ENCODE measurements around the gene KRTAP5-5.
"Not testable (repeated sequence)": the region's sequence is repeated elsewhere in the genome, so short reads cannot be mapped to it uniquely, and the experiment has no call there.

Gene KRTAP5-5

DNA sequence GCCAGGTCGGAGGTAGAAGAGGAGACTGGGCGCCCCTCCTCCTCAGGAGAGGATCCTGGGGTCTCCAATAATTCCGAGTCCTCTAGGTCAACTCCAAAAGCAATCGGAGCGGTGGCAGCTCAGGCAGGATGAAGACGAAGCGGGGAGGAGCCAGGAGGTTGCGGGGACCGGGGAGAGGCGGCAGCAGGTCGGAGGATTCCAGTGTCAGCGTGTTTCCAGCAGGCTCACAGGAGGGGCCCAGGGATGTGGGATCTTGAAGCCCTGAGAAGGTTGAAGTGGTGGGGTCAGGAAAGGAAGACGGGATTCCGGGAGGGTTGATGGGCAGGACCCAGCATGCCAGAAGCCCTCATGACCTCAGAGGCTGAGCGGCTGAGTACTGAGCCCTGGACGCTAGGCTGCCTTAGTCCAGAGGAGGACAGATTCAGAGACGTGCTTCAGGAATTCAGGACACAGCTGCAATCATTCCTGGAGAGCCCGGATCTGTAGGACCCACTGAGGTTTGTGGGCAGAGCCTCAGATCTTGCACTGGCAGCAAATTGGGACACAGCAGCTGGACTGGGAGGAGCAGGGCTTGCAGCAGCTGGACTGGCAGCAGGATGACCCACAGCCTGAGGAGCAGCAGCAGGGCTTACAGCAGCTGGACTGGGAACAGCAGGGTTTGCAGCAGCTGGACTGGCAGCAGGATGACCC, 22.3 kb upstream of the KRTAP5-5 start:
- not testable (repeated sequence) for FAIRE-seq

DNA sequence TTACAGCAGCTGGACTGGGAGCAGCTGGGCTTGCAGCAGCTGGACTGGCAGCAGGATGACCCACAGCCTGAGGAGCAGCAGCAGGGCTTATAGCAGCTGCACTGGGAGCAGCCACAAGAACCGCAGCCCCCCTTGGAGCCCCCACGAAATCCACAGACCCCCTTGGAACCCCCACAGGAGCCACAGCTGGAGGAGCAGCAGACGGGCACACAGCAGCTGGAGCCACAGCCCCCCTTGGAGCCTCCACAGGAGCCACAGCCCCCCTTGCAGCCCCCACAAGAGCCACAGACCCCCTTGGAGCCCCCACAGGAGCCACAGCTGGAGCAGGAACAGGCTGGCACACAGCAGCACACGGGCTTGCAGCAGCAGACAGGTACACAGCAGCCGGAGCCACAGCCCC, 21.7 kb upstream of the KRTAP5-5 start:
- FAIRE-seq = not testable (repeated sequence)

DNA sequence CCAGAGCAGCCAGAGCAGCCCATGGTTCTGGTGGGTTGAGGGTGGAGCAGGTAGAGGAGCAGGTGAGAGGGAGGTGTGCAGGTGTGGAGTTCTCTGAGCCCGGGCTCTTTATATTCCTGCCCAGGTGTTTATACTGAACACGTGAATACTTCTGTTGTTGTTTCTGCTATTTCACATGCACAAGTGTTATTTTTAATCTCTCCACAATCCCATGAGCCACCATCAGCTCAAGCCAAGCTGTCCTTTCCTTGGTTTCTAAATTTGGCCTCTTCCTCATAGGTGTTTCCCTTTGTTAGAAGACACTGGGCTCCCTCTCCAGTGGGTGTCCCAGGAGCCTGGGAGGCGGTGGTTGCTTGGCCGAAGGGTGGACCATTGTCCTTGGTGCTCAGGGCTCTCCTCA, 21.2 kb upstream of the KRTAP5-5 start, which contains the start of gene KRTAP5-3:
Gene KRTAP5-3 (minus strand): TSS at position 101 of the 400 bp plus-strand sequence. CDS start 78 bp downstream, at position 23.
- FAIRE-seq = no peak

DNA sequence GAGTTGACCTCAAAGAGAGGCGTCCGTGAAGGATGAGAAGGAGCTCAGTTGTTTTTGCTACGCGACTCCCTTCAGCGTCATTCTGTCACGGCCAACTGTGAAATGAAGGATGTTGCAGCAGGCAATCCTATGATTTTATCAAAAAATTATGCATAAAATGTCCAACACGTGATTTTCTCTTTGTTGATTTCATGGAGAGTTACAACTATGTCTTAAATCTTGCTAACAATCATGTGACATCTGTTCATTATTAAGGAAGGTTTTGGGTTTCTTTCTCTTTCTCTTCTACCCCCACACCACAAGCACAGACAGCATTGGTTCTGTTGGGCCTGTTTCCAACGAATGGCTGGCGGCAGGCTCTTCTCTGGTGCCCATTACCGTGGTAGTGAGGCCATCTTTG, 11.3 kb upstream of the KRTAP5-5 start:
- no peak for FAIRE-seq

DNA sequence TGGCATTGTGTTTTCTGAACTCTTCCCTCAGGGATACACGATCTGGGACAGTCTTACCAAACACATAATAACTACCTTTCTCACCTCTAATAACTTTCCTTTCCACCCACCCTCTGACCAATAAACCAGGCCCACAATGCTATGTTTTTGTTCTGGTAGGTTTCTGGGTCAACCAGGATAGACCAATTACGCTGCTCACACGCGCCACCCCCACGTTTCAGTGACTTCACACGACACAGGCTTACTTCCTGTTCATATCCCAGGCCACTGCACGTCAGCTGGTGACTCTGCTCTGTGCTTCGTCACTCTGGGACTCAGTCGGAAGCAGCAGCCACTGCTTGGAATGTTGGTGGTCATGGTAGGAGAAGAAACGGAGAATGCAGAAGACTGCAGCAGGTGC, 10.1 kb upstream of the KRTAP5-5 start:
- no peak for FAIRE-seq

DNA sequence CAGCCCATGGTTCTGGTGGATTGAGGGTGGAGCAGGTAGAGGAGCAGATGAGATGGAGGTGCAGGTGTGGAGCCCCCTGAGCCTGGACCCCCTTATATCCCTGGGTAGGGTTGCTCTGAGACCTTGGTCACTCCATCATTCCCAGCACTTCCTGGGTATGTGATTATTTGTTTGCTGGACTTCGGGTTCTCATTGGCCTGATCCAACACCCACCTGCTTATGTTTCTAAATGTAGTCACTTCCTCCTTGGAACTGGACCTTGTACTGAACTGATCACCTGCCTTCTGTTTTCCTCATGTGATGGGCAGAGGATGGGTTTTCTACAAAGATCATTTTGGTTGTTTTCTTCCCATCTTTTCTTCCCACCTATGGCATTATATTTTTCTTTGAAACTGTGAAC, 7.5 kb upstream of the KRTAP5-5 start, which contains the start of gene KRTAP5-4:
Gene KRTAP5-4 (minus strand): TSS at position 53 of the 400 bp plus-strand sequence. CDS start 45 bp downstream, at position 8.
- FAIRE-seq = no peak

DNA sequence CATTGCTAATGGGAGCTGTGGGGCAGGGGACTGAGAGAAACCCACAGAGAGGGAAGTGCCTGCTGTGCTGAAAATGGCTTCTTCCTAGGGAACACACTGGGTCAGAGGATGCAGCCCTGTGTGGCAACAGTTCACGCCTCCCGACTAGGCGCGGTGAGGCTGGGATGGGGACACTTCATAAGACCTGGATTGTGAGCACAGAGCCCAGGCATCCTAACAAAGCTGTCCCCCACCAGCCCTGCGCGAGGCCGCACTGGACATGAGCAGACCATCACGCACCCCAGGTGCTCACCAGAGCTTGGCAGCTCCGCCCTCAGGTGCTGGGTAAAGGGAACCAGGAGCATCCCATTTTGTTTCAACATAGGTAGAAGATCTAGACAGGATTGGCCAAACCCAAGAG, 5.9 kb upstream of the KRTAP5-5 start:
- no peak for FAIRE-seq

DNA sequence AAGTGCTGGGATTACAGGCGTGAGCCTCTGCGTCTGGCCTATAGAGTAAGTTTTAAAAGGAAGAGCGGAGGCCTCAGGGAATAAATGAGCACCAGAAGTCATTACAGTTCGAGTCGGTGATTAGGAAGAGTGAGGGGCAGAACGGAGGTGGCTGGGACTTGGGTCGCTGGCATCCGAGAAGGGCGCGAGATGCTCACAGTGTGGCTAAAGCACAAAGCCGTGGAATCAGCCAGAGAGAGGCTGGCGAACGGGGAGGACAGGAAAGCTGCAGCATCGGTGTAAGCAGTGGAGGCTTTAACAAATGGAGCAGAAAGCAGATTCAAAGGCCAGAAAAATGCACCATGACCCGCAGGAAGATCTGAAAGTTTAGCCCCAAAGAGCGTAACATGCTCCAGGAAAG, 5.0 kb upstream of the KRTAP5-5 start:
- FAIRE-seq = no peak

DNA sequence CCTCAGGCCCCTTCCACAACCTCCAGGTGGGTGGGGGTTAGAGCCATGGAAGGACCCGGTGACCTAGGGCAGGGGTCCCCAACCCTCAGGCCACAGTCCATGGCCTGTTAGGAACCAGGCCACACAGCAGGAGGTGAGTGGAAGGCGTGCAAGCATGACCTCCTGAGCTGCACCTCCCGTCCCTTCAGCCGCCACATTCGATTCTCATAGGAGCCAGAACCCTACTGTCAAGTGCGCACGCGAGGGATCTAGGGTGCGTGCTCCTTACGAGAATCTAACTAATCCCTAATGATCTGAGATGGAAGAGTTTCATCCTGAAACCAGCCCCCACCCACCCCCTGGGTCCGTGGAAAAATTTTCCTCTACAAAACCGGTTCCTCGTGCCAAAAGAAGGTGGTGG, 4.0 kb upstream of the KRTAP5-5 start:
- no peak for FAIRE-seq

DNA sequence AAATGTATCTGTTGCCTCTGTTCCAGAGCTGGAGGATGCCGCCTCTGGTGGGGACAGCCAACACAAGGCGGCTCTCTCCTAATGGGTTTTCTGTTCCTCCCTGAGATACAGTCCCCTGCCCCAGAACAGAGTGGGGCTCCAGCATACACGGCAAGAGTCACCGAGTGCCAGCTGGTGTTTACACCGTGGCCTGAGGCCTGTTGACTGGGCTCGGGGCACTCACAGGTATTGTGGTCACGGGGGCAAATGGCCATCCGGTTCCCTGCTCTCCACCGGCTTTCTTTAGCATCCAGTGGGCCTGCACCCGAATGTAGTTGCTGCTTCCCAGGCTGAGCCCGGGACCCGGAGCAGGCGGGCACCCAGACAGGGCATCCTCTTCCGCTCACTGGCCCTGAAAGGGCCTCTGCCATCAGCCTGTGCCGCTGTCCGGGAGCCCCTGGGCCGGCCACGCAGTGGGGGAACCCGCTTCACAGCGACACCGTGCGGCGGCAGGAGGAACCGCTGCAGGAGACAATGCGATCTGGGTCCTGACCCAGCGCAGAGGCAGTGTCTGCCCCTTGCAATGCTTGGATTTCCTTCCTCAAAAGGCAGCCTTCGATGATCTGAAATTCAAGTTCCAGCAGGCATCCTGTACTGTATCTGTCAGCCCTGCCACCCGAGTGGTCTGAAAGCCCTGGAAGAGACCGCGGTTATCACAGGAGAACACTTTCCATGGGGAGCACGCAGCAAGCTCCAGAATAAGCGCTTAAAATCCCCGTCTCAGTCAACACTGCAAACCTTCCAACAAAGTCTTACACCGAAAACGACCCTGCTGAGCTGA, 859 bp upstream of the KRTAP5-5 start:
- no peak for FAIRE-seq

DNA sequence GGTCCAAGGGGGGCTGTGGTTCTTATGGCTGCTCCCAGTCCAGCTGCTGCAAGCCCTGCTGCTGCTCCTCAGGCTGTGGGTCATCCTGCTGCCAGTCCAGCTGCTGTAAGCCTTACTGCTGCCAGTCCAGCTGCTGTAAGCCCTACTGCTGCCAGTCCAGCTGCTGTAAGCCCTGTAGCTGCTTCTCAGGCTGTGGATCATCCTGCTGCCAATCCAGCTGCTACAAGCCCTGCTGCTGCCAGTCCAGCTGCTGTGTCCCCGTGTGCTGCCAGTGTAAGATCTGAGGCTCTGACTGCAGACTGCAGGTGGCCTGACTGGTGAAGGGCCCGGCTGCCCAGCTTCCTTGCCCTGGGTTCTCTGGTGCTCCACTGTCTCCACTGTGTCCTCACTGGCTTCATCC, 696 bp downstream of the KRTAP5-5 start:
- no peak for FAIRE-seq

DNA sequence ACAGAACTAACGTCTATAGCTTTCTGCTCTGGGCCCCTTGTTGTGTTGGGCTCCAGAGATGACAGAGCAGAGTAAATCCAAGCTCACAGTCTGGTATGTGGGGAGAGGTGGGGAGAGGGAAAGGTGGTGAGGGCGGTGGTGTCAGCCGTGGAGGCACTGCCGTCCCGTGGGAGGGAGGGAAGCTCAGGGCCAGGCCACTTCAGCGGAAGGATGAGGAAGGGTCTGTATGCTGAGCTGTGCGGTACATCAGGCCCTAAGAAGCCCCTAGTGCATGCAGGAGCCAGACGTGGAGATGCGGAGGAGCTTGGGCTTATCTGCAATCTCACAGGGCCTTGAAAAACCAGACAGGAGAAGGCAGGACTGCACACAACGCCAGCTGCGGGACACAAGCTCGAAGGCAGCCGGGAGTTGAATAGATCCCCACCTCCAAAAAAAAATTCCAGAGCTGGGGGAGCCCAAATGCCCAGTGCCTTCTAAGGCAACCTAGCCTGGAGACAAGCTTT, 1.5 kb downstream of the KRTAP5-5 start:
- no peak for FAIRE-seq

DNA sequence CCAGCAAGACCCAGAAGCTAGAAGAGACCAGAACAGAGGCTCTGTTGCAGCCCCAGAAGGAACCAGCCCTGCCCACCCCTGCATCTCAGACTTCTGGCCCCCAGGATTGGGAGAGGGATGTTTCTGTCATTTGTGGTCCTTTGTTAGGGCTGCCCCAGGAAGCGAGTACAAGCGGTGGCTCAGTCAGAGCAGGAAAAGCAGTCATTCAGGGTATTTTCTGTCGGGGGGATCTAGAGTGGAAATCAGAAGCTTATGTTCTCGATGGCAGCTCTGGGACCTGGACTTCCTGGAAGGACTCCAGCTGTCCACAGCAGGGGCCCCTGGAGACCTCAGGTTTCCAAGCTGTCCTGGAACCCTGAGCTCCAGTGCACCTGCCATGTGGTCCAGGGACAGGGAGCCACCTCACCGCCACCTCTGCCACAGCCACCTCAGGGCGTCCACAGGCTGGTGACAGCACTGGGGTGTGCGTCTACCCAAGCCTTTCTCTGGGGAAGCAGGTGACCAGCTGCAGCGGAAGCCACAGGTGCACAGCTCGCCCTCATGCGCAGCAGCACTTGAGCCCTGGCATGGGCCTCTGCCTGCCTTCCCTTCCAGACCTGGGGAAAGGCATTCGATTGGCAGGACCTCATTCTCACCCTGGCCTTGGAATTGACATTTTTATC, 2.6 kb downstream of the KRTAP5-5 start:
- FAIRE-seq = no peak

DNA sequence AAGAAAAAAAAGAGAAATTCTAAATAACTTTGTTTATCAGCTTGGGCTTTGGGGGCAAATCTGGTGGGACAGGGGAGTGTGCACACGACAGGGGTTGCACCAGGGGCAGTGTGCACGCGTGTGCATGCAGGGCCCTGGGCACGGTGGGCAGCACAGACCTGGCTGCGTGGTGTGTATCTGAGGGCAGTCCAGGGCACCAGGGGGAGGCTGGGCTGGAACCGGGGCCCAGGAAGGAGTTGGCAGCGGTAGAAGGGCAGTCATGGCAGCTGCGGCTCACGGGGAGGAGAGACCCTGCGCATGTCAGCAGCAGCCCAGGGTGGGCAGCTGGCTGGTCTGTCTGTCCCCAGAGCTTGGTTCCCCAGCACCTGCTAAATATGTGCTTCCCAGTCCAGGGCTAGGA, 4.3 kb downstream of the KRTAP5-5 start:
- no peak for FAIRE-seq

DNA sequence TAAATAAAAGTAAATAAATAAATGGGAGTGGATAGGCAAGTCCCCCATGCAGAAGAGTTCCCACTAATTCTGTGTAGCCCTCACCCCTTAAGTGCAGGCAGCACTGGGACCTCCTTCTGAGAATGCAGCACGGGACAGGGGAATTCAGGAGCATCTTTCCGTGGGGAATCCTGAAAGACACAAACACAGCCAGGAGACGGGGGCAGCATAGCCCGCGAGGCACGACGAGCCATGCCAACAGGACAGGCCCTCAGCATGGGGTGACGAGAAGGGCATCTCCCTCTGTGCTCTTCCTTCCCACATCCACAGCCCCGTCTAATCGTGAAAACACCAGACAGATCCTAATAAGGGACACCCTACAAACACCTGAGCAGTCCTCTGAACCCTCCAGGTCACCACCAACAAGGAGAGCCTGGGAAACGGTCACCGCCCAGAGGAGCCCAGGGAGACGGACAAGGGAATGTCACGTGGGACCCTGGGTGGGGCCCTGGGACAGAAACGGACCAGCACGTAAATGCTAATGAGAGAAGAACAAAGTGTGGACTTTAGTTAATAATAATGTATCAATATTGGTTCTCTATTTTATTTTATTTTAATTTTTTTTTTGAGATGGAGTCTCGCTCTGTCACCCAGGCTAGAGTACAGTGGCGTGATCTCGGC, 6.8 kb downstream of the KRTAP5-5 start:
- FAIRE-seq = no peak

DNA sequence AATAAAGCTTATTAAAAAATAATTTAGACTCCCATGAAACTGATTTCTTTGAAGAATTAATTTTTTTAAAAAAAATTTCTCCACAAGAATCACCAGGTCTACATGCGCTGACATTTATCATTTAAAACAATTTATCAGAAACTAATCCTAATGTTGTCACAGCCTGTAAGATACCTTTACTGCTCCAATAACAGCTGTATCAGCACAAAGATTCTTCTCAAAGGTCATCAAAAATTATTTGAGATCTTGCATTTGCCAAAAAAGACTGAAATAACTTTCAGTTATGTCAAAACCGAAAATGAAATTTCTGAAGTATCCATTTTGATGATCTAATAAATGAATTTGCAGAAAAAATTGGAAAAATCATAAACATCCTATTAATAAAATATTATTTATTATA, 8.1 kb downstream of the KRTAP5-5 start:
- no peak for FAIRE-seq

DNA sequence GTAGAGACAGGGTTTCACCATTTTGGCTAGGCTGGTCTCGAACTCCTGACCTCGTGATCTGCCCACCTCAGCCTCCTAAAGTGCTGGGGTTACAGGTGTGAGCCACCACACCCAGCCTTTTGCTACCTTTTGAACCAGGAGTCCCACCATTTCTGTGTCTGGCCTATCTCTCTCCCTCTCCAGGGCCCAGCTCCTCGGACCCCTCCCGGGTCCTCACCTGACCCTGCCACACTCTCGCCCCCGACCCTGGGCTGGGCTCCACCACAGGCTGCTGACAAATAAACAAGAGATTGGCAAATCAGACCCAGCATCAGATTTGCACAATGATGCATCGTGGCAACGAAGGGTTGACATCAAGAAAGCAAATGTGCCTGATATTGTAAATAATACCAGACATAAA, 8.8 kb downstream of the KRTAP5-5 start:
- FAIRE-seq = no peak

DNA sequence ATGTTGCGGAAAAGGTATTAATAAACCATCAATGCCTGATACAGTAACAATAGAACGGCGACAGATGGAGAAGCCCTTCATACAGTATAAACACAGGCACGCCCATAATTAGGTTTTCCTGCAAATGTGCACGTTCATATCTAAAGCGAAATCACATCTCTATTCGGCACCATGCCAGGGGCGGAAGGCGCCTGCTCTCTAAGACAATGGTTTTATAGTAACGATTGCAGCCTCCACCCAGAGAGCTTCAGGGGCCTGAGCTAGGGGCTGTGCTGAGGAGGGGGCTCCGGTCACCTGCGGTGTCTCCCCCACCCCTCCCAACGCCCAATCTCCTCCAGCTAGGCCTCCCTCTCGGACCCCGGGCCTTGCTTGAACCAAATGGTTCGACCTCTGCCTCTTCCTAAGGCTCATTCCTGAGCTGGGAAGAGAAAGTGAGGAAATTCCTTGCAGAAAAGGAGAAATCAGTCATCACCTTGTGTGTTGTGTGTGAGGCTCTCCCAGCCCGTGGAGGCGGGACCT, 9.6 kb downstream of the KRTAP5-5 start:
- FAIRE-seq = no peak

DNA sequence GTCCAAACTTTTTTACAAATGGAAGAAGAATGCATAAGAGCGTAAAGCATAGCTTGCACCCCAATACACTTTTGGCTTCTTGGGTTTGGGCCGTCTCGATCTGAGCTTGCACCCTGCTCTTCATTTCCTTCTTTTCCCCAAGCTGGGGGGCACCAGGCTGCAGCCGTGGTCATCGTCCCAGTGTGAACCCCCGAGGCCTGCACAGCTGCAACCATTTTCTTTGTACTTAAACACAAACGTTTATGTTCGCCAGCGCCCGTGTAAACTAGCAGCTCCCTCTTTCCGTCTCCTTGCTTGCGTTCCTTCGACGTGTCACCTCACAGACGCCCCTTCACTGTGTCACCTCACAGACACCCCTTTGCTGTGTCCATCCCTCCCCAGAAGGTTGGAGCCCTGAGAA, 10.1 kb downstream of the KRTAP5-5 start:
- FAIRE-seq = no peak

DNA sequence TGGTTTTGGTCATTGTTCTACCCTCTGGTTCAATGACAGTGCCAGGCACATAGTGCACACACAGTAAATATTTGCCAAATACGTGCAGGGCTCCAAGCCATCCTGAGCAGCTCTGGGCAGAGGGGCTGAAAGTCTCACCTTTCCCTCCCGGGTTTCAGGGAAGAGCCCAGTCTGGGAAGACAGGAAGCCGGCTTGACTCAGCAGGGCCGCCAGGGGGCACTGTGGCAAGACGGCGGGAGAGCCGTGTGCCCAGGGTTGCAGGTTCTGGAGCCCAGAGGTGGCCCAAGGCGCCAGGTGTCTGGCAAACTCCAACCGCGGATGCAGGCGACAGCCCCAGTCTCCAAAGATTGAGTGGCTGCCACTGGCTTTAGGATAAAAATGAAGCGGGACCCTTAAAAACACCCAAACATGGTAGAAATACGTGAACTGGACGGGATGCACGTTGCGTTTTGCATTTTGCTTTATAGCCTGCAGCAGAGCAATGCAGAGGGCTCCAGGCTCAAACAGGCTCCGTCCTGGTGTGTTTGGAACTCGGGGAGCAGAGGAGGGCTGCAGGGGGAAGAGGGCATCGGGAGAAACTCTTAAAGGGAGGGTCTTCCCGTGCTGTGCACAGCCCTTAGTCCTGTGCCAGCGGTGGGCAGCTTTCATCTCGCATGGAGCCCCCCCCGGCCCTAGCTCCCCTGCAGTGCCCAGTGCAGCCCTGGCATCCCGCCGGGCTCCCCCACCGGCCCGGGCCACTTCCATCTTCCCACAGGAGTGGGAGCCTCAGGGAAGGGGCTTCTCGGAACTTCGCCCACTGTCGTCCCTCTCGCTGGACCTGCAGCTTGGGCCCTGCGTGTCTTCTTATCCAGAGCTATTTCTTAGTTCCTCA, 10.7 kb downstream of the KRTAP5-5 start:
- FAIRE-seq = no peak

DNA sequence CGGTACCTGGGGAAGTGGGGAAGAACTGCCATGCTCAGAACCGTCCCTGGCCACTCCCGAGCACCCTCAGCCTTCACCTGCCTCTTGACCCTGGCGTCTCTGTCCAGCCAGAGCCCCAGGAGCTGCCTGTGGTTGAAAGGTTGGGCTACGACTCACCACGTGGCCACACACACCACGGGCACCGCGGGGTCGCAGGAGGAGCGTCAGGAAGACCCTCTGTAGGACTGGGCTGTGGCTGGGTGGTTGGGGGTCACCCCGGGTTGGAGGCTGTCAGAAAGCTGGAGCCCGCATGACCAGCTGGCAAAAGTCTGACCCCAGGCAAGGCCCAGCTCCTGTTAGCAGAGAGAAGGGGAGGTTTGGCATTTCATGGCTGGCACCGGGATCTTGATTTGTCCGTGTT, 11.5 kb downstream of the KRTAP5-5 start:
- FAIRE-seq = no peak

All from colon (tissue), 2 donors.